Effector CD4-positive, alpha-beta T cell (primary cell): ENCODE measurements around the gene TGM2. TPM values are rescaled to one million over a fixed set of nuclear protein-coding genes. Genes with fewer than 3 reads are reported as not detected.

Experiments used
- DNase-seq: peaks from one replicate; pipeline ENCODE4 v3.0.0-alpha.2; 2020
- total RNA-seq: gene quantifications from one replicate; lab custom pipeline; 2026; lab: John Stamatoyannopoulos, UW

The TGM2 gene
- total RNA-seq: not detected

GRCh38 chr20:38165089-38165965 lies at the start of gene TGM2:
TGM2 (minus strand) TSS chr20:38165270; CDS start chr20:38165198, 72 bp downstream.
- DNase-seq: peak; percentile 25

DNA sequence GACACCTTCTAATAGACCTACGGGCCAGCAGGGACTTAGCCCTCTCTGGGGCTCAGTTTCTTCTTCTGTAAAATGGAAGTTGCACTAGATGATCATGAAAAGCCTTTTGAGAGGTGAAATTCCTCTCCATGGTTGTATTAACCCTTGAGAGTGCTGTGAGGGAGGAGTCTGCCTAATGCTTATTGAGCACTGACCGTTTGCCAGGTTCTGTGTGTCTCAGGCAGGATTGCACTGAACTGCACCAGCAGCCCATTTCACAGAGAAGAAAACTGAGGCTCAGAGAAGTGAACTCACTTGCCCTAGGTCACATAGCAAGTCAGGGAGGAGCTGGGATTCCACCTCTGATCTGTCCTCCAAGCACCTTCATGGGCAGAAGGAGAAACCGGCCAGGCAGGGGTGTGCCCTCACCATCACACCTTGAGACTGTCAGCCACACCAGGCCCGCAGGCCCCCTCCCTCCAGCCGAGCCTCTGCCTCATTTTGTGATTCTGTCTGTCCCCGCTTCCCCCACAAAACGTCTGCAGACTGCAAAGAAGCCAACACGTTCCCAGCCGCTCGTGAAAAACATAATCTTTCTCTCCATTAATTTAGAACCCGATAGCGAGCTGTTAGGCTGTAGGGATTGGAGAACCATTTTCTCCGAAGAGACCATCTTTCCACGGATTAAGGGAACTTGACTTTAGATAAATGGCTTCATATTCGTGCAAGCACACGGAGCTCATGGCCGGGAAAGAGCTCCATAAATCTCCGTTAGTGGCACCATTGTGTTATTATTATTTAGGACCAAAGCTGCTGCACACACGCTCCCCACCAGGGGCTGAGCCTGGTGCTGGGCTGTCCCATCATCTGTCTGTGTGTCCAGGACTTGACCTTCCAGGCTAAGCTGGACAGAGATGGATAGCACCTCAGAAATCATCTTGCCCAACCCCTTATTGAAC lies 49.5 kb upstream of the TGM2 start:
- no peak for DNase-seq

DNA sequence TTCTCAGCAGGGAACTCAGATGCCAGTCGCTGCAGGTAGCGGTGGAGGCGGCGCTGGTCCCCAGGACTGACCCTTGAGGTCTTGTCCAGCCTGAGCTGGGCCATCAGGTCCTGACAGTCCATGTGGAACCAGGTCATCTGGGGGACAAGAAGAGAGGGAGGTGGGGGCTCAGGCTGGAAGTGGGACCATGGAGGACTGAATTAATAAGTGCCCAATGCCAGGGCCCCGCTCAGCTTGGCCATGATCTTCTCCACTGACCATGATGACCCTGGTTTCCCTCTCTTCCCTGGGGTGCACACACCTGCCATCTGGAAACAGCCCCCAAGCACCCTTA lies 48.5 kb upstream of the TGM2 start:
- DNase-seq: no peak

GRCh38 chr20:38212806-38213606 lies 47.9 kb upstream of the TGM2 start:
- DNase-seq: no peak

DNA sequence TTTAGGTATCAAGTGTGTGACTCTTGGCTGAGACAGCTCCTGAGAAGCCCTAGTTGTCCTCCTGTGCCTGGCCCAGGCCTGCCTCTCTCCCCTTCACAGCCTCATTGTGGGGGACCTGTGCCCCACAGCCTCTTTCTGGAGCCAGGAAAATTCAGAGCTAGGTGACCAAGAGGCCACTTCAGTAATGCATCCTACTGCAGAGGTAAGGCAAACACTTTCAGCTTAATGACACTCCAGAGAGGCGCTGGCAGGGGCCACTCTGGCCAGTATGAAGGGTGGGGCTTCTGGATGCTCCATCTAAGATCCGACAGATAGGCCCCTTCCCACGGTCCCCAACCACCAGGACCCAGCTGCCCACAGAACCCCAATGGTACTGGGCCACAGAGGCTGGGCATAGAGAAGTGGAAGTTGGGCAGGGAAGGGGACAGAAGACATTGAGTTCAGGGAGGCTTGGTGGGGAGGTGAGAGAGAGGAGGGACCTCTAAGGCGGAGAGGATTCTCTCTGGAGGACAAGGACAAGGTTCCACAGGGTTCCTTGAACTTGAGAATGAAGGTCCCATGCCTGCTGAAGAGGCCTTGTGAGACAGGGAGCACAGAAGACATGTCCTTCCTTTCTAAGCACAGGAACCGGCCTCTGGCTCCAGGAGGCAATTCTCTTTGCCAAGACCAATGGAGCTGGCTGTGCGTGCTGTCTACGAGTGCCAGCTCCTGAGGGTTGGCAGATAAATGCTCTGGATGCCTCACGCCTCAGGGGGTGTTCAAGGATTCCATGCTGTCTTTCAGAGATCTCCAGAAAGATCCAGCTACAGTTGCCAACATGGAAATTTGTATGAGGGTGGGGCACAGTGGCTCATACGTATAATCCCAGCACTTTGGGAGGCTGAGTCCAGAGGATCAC lies 46.4 kb upstream of the TGM2 start:
- no peak for DNase-seq

- no peak for DNase-seq
These were observed 45.7 kb upstream of the TGM2 start for GRCh38 chr20:38210741-38211140.

- no peak for DNase-seq
These were observed 44.8 kb upstream of the TGM2 start for GRCh38 chr20:38209736-38210405.

DNA sequence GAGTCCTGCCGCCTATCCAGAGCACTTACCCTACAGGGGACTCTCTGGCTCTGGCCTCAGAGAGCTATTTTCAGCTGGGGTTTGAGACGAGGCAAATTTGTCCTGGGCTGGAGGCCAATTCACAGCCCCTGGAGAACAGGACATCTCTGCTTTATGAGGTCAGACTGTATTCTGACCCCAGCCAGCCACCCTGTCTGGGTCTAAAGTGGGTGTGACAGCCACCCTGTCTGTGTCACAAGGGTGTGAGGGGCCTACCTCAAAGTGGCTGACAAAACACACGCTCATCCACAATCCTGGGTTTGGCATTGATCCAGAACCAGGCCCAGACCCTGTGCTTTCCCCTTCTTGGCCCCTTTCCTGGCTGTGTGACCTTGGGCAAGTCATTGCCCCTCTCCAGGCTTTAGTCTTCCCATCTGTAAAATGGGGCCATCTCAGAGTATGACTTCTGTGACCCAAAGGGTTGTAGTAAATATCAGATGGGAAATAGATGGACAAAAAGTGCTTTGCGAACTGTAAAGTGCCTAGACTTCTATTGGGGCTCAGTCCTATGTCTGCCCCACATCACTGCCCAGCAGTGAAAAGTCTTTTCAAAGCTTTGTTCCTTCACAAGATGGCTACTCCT lies 44.1 kb upstream of the TGM2 start:
- no peak for DNase-seq

DNA sequence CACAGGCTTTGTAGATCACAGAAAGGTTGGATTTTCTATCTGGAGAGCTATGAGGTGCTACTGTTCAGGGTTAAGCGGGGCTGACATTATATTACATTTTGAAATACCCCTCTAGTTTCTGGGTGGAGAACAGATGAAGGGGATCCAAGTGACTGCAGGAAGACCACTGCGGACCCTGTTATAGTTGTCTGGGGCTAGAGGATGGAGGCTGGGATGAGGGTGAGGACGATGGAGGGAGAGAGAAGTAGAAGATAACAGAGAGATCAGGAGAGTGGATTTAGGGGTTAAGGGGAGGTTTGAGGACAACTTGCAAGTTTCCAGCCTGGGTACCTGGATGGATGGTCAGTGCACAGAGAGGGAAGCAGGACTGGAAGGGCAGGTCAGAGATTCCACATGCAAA lies 43.5 kb upstream of the TGM2 start:
- no peak for DNase-seq

DNA sequence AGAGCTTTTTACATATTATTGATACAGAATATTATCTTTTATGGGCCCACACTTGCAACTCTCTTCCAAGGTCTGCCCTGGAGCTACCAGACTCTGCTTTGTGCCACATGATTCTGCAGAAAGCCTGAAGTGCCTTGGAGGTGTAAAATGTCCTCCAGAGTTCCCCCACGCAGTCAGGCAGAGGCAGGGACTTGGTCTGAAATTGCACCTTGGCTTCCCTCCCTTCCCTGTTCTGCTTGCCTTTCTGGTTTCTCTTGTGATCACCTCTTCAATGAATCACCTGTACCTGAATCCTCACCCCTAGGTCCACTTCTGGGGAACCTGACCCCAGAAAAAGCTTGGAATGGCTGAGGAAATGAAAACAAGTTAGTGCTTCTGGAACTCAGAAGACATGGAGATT lies 43.0 kb upstream of the TGM2 start:
- DNase-seq: no peak

DNA sequence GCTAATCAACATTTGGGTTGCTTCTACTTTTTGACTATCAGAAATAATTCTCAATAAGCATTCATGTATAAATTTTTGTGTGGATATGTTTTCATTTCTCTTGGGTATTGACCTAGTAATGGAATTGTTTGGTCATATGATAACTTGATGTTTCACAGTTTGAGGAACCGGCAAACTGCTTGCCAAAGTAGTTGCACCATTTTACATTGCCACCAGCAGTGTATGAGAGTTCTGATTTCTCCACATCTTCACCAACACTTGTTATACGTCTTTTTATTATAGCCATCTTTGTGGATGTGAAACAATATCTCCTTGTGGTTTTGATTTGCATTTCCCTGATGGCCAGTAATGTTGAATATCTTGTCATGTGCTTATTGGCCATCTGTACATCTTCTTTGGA lies 42.6 kb upstream of the TGM2 start:
- DNase-seq: no peak

DNA sequence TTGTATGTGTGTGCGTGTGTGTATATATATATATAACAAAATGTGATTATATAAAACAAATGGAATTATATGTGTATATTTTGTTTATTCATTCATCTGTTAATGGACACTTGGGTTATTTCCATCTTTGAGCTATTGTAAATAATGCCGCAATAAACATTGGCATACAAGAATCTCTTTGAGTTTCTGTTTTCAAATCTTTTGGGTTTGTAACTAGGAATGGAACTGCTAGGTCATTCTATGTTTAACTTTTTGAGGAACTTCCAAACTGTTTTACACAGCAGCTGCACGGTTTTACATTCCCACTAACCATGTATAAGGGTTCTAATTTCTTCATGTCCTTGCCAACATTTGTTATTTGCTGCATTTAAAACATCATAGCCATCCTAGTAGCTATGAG lies 39.9 kb upstream of the TGM2 start:
- DNase-seq: no peak

DNA sequence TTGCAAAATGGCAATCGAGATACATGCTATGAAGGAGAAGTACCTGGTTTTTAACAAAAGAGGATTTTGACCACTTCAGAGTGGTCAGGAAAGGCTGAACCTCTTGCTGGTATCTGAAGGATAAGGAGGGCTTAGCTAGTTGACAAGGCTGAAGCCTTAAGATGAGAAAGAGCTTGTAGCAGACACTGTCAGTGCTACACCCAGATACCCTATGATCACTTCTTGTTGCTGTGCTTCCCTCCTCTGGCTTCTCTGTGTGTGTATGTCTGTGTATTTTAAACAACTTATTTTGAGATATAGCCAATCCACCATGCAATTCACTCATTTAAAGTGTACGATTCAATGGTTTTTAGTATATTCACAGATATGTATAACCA lies 38.9 kb upstream of the TGM2 start:
- no peak for DNase-seq

DNA sequence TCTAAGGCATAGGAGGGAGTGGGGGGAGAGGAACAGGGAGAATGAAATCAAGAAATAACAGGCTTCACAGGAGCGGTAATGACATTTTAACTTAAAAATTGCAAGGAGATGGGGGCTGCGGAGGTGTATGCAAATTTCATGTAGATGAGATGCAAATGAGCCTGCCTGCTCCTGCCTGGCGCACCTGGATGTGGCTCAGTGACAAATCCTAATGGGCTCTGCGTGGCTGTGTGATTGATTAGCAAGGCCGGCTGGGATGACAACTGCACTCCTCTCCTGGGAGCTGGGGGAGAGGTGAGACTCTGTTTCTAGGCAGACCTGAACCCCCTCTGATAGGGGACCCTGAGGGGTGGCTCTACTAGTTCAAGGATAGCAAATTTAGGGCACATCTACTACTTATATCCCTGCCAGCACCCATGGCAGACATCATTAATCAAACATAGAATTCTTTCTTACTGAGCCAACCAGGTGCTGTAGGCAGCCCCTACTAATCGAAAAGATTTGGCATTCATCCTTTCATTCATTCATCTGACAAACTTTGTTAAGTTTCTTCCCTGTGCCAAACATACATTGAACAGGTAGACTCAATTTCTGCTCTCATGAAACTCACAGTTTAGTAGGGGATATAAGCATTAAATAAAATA lies 38.4 kb upstream of the TGM2 start:
- no peak for DNase-seq

GRCh38 chr20:38202982-38203293 lies 37.9 kb upstream of the TGM2 start:
- DNase-seq: no peak

- no peak for DNase-seq
These were observed 37.3 kb upstream of the TGM2 start for GRCh38 chr20:38202153-38202981.

GRCh38 chr20:38201356-38201755 lies 36.3 kb upstream of the TGM2 start:
- DNase-seq: no peak

DNA sequence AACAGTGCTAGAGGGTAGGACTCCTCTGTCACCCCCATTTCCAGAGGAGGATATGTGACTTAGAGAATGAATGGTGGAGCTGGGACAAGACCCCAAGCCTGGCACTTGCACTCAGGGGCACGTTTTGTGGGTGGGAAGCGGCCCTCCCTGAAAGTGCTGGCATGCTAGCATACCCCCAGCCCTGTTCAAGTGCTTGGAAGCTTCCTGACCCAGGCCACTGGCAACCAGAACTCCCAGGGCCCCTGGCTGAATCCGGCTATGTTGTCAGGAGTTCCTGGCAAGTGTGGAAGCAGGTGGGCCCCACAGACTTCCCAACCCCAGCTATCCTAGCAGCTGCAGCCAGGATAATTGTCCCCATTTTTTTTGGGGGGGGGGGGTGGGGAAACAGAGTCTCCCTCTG lies 35.6 kb upstream of the TGM2 start:
- no peak for DNase-seq
